ENCODE results near the gene ADAM20.

GRCh38 chr14:70563869-70564268 is 29.1 kb upstream of the ADAM20 start:
- TF ChIP-seq, protein P1, sequence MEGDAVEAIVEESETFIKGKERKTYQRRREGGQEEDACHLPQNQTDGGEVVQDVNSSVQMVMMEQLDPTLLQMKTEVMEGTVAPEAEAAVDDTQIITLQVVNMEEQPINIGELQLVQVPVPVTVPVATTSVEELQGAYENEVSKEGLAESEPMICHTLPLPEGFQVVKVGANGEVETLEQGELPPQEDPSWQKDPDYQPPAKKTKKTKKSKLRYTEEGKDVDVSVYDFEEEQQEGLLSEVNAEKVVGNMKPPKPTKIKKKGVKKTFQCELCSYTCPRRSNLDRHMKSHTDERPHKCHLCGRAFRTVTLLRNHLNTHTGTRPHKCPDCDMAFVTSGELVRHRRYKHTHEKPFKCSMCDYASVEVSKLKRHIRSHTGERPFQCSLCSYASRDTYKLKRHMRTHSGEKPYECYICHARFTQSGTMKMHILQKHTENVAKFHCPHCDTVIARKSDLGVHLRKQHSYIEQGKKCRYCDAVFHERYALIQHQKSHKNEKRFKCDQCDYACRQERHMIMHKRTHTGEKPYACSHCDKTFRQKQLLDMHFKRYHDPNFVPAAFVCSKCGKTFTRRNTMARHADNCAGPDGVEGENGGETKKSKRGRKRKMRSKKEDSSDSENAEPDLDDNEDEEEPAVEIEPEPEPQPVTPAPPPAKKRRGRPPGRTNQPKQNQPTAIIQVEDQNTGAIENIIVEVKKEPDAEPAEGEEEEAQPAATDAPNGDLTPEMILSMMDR (IDR thresholded peaks at IDR 0.05) = no peak
- no peak for TF ChIP-seq EZH2 (IDR thresholded peaks at IDR 0.05; ENCODE audit: borderline replicate concordance, insufficient read depth, low read depth, low read length, poor library complexity, severe bottlenecking)
